ENCODE results near the gene SPINDOC.
A peak's percentile ranks its signal among the peaks of the same experiment; 100 is the strongest.

Gene SPINDOC, protein sequence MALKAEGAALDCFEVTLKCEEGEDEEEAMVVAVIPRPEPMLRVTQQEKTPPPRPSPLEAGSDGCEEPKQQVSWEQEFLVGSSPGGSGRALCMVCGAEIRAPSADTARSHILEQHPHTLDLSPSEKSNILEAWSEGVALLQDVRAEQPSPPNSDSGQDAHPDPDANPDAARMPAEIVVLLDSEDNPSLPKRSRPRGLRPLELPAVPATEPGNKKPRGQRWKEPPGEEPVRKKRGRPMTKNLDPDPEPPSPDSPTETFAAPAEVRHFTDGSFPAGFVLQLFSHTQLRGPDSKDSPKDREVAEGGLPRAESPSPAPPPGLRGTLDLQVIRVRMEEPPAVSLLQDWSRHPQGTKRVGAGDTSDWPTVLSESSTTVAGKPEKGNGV

DNA sequence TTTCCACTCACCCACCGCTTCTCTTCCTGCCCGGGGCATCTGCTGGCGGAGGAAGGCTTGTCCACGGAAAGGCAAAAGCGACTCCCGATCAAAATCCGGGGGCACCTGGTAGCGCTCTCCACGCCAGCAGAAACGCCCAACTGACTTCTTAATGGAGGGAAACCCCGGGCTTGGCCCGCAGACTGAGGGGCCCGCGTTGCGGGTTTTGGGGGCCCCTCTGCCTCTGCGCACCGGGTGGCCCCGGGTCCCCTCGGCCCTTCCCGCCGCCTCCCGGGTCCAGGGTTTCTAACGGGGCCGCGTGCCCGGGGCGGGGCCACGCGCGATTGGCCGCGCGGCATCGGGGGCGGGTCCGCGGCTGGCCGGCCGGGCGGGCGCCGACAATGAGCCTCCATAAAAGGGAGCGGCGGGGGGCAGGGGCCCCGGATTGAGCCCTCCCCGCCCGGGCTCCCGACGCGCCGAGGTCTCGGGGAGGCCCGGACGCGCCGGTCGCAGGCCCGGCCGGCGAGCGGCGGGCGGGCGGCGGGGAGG is at the start of gene SPINDOC:
TSS of gene SPINDOC (plus strand) at position 422 of the 528 bp plus-strand sequence. CDS start 231 bp downstream, outside the sequence.
- TF ChIP-seq, protein P1, sequence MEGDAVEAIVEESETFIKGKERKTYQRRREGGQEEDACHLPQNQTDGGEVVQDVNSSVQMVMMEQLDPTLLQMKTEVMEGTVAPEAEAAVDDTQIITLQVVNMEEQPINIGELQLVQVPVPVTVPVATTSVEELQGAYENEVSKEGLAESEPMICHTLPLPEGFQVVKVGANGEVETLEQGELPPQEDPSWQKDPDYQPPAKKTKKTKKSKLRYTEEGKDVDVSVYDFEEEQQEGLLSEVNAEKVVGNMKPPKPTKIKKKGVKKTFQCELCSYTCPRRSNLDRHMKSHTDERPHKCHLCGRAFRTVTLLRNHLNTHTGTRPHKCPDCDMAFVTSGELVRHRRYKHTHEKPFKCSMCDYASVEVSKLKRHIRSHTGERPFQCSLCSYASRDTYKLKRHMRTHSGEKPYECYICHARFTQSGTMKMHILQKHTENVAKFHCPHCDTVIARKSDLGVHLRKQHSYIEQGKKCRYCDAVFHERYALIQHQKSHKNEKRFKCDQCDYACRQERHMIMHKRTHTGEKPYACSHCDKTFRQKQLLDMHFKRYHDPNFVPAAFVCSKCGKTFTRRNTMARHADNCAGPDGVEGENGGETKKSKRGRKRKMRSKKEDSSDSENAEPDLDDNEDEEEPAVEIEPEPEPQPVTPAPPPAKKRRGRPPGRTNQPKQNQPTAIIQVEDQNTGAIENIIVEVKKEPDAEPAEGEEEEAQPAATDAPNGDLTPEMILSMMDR (IDR thresholded peaks at IDR 0.05; ENCODE audit: low read depth, low read length): no peak
- H3K4me3 ChIP-seq (ENCODE audit: low read depth, low read length): peak within 1 kb of the TSS; percentile 91

DNA sequence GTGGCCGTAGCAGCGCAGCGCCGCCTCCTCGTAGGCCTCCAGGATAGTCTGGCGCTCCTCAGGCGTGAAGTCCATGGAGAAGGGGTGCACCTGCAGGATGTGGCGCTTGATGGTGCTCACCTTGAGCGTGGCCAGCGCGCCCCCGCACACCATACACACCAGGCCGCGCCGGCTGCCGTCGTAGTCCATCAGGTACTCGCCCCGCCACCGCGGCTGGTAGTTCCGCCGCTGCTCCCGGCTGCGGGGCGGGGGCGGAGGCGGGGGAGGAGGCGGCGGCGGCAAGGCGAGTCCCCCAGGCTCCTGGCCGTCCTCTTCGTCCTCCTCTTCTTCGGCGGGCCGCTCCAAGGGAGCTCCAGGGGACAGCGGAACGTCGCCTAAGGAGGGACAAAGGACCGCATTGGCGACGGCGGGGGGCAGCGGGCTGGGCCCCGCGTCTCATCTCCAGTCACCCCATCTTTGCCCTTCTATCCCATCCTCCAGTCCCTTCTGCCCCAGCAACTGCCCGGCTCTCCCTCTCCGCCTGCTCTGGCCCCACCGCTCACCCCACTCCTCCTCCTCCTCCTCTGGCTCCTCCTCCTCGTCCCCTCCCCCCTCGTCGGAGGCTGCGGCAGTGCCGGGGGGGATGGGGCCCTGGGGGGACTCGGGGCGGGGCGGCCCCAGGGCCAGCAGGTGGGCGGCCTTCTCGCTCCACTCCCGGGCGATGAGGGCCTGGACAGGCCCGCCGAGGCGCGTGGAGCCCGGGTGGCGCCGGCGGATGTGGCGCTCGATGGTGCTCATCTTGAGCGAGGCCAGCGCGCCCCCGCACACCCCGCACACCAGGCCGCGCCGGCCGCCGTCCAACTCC is 49.5 kb upstream of the SPINDOC start:
- TF ChIP-seq, protein P1 (IDR thresholded peaks at IDR 0.05; ENCODE audit: low read depth, low read length): no peak
- no peak overlapping the region for H3K4me3 ChIP-seq (ENCODE audit: low read depth, low read length)

DNA sequence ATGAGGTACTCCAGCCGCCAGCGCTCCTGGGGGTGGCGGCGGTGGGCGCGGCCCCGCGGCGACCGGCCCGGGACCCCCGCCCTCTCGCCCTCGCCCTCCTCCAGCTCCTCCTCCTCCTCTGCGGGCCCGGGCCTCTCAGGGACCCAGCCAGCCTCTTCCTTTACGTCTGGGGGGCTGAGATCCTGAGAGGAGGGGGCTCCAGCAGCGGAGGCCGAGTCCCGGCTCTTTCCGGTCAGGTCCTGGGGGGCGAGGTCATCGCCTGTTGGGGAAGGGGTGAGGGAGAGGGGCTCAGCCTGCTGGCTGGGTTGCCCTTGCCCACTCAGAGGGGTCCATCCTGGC is 48.9 kb upstream of the SPINDOC start:
- TF ChIP-seq, protein P1 (IDR thresholded peaks at IDR 0.05; ENCODE audit: low read depth, low read length): no peak
- H3K4me3 ChIP-seq (ENCODE audit: low read depth, low read length): no peak overlapping the region

DNA sequence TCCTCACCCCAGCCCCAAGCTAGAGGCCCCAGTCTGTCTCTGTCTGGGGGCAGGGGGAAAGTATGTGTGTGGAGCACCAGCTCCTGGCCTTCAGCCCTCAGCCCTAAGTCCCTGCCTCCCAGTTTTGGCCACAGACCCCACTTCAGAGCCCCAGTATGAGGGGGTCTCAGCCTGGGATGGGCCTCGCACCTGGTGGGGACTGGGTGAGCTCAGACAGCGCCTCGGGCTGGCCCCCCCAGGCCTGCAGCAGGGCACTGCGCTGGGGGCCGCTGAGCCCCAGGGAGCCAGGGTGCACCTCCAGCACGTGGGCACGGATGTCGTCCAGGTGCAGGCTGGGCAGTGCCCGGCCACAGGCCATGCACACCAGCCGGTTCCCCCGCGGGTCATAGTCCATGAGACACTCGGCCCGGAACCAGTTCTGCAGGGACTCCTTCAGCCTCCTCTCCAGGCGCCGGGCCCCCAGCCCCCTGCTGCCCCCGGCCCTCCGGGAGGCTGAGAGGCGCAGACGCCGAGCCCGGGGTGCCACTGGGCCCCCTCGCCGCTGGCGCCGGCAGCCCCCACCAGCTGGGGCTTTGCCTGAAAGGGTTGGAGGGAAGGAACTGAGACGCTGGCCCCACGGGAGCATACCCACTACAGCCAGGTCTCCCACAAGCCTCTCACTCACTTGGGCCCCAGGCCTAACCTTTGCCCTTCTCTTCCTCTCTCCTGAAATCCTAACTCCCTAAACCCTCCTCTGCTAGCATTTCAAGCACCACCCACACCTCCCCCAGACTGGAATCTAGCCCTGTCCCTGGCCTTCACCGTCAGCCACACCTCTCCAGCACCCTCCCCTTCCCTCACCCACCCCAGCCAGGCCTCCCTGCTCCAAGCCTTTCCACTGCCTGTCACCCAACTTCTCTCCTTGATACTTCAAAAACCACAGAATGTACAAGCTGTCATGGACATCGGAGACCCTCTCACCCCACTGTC is 48.3 kb upstream of the SPINDOC start:
- TF ChIP-seq, protein P1 (IDR thresholded peaks at IDR 0.05; ENCODE audit: low read depth, low read length): no peak
- H3K4me3 ChIP-seq (ENCODE audit: low read depth, low read length): no peak overlapping the region

DNA sequence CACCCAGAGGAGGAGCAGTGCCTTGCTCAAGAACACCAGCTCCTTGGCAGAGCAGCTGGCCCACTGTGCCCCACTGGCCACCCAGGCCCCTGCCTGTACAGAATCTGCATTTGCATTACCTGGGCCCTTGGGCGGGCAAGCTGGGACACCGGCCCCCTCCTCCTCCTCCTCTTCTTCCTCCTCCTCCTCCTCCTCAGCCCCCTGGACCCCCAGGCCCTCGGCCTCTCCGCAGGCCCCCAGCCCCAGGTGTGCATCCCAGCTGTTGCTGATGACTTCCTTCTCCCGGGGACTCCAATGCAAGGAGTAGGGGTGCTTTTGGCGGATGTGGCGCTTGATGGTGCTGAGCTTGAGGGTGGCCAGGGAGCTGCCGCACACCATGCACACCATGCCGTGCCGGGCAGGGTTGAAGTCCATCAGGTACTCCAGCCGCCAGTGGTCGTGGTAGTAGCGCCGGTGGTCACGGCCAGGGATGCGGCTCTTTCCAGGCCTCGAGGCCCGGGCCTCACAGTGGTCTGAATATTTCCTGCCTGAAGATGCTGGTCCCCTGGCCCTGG is 47.5 kb upstream of the SPINDOC start:
- no peak overlapping the region for H3K4me3 ChIP-seq (ENCODE audit: low read depth, low read length)

More for the DNA sequence above, 47.5 kb upstream of the SPINDOC start:
- TF ChIP-seq, protein P1 (IDR thresholded peaks at IDR 0.05; ENCODE audit: low read depth, low read length): no peak

Data from WI38 (cell line).